Superior temporal gyrus (tissue), 1 donor: ENCODE measurements around the gene TP53I11.
A peak's percentile ranks its signal among the peaks of the same experiment; 100 is the strongest.

Experiments
- DNase-seq: peaks from one replicate; pipeline ENCODE4 v3.0.0-alpha.2; 2016; ENCODE audit errors: extremely low spot score

Gene TP53I11

DNA sequence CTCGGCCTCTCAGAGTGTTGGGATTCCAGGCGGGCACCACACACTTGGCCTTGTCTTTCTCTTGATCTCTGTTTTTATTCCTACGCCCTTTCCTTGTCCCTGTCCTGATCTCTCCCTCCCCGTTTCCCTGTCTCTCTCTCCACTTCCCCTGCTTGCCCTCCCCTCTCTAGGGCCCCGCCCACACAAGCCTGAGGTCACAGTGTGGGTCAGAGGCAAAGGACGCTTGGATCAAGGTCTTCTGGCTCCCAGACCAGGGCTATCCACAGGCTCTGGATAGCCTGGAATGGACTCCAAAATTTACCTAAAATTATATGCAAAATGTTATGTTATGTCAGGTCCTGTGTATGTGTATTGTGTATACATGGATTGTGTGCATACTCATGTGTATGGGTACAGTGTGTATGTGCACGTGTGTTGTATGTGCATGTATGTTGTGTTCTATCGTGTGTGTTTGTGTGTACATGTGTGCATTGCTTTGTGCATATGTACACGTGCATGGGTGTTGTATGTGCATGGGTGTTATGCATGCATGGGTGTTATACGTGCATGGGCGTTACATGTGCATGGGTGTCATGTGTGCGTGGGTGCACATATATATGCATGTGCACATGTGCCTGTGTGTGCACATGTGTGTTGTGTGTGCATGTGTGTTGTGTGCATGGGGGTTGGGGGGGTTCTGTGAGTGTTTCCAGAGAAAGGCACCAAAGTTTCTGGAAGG, 38.3 kb downstream of the TP53I11 start:
- no peak for DNase-seq

DNA sequence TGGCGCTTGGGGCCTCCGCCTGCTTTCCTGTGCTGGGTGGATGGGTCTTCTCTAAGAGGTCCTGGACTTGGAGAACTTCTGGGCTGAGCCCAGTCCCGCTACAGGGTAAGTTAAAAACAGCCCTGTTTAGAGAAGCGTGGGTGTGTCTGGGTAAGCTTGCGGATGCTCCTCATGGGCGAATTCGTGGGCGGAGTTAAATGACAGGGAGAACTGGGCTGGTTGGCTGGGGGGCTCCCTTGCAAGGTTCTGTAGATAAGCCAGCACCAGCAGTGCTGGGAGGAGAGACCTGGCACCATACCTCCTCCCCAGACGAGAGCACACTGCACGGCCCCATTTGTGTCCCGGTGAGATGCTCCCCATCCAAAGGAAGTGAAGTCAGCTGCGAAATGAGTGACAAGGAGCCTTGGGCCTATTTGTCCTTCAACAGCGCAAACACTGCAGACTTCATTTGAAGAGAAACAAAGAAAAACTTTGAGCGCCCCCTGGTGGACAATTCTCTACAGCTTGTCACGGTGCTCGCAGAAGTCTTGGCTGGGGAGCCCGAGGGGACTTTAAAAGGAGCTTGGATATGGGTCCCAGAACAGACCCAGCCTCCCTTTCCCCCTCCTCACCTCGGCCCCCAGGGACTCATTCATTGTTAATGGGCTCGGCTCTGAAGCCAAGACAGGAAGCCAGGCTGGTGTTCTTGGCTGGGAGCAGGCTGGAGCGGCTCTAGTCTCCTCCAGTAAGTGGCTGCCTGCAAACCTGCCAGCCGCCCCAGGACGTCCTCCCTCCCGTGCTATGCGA, 39.5 kb downstream of the TP53I11 start:
- peak; percentile 99 for DNase-seq

DNA sequence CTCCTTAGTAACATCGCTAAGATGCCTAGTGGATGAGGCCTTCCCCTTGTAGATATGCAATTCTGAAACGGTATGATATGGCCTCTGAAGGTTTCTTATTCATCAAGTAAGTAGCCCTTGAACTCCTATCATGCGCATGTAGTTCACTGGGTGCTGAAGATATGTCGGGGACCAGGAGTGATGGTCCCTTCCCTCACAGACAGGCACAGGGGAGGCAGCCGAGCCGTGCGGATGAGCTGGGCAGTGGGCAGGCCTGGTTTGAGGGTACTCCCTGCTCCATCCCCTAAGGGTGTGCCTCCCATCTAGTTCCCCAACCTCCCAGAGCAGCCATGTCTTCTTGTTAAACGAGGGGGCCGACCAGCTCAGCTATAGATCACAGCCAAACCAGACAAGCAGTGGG, 40.1 kb downstream of the TP53I11 start:
- no peak for DNase-seq

DNA sequence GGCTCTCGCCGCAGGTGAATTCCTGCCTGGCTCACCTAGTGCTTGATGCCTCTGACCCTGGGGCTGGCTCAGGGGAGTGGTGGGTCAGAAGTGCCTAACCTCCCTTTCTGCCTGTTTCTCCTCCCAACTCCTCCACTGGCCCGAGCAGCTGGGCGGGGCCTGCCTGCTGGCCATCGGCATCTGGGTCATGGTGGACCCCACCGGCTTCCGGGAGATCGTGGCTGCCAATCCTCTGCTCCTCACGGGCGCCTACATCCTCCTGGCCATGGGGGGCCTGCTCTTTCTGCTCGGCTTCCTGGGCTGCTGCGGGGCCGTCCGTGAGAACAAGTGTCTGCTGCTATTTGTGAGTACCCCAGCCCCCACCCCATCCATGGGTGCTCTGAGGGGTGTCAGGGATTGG, 41.1 kb downstream of the TP53I11 start:
- DNase-seq, result no peak

DNA sequence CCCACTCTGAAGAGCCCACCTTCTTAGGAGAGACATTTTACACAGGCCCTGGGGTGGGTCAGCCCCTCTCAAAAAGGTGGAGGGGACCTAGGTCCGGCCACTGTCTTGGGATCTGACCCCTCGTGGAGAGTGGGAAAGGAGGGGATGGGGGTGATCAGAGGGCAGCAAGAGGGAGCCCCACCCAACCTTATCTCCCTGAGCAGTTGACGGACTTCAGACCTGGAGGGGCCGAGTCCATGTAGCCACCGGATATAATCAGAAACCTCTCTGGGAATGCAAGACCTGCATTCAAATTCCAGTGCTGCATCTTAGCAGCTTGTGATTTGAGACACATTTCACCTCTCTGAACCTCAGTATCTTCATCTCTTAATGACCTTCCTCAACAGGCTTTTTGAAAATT, 44.0 kb downstream of the TP53I11 start:
- DNase-seq, result no peak

DNA sequence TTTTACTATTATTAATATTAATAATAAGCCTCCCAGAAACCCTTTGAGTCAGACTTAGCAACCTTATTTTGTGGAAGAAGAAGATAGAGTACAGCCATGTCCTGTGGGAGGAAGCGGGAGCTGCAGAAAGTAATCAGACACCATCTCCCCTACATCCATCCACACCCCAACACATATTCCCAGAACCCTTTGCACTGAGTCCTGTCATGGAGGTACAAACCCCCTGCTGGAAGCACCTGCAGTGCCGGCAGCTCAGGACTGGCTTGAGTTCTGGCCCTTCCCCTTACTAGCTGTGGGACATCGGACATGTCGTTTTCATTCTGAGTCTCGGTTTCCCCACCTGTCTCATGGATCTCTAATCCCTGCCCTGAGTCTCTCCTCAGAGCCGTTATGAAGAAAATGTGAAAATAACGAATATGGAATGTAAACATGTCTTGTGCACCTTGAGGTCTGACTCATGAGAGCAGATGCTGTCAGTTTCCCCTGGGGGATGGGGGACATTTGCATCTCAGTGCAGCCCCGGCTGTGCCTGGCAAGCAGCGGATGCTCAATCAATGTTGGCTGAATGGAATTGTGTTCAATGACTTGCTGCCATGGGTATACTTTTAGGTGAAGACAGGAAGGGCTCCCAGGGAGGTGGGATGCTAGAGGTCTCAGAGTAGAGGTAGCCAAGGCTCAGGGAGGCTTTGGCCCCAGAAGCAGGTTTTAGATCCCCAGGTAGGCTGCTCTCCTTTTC, 45.4 kb downstream of the TP53I11 start:
- DNase-seq, result no peak

DNA sequence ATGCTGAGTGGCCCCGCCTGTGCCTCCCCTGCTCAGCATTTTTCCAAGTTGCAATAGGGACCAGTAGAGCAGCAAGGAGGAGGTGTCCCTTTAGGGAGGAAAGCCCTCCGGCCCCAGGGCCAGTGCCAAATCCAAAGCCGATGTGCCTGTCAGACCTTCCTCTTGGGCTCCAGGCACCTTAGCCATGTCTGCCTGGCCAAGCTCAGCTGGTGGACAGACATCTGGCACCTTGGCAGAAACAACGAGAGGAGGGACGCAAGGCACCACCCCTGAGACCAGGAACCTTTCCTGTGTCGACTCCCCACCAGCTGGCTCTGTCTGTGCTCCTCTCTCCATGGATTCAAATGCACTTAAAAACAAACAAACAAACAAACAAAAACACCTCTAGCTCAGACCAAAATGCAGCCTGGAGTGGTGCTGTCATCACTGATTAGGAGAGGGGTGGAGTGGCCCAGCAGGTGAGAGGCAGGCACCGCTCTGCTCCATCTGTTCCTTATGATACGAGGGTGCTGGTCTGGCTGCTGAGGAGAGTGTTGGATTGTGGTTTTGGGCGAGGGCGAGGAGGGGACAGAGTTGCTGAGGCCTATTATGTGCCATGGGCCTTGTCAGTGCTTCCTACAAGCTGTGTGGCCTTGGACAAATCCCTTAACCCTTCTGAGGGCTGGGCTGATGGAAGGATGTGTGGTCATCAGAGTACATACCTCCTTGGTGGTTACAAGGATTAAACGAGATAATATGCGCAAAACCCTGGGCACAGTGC, 46.2 kb downstream of the TP53I11 start:
- DNase-seq, result no peak

DNA sequence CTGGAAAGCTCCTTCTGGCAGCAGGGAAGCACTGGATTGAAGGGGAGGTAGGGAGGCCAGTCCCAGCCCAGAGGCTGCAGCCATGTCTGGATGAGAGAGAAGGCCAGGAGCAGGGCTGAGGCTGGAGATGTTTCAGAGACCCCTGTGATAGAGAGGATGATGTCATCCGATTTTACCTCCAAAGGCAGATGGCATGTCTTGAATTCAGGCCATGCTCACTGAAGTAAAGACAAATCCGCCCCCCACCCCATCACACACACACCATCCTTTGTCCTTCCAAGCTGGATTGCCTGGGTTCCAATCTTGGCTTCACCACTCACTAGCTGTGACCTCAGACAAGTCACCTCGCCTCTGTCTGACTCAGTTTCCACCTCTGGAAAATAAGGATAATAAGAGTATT, 47.2 kb downstream of the TP53I11 start:
- DNase-seq, result no peak

DNA sequence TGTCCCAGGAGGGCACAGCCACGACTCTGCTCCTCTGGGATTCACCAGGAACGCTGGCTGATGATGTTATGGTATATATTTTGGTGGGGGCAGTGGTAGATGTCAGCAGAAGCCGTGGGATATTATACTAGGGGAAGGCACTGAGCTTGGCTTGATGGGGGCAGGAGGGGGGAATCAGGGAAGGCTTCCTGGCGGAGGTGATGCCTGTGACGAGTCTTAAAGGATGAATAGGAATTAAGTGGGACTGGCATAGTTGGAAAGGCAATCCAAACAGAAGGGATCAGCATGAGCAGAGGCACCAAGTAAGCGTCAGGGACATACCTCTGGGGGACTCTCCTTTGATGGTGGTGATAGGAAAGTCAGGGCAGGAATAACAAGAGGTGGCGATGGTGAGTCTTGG, 47.6 kb downstream of the TP53I11 start:
- DNase-seq, result no peak

DNA sequence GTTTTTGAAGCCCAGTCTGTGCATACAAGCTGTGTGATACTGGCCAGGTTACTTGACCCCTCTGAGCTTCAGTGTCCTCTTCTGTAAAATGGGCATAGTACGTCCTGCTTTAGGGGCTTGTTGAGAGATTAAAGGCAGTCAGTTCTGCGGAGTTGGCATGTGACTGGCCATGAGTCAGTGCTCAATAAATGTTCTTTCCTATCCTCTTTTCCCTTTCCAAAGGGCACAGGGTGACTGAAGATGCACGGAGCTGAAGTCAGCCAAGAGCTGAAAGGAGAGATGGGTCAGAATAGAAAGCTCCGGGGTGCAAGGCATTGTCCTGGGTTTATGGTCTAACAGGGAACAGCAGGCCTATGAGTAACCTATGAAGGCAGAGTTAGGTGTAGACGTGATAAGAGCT, 48.9 kb downstream of the TP53I11 start:
- DNase-seq, result no peak

DNA sequence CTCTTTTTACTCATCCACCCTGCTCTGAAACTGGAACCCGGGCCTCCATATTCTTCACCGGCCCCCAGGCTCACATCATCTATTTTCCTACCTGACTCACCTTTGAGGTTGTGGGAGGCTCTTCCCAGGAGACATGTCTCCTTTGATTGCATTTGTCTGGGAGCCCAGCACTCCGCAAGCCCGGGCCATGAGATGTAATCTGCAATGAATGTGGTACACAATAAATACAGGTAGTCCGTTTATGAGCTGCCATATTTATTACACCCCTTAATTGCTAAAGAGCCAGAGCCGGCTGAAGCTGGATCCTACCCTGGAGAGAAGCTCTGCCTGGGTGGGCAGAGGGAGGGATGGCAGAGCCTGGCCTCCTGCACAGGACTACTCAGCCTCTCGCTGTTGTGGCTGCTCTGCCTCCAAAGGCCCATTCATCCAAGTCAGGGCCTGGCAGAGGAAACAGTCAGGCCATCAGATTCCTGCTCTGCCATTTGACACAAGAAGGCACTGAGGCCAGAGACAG, 49.5 kb downstream of the TP53I11 start:
- DNase-seq, result no peak

DNA sequence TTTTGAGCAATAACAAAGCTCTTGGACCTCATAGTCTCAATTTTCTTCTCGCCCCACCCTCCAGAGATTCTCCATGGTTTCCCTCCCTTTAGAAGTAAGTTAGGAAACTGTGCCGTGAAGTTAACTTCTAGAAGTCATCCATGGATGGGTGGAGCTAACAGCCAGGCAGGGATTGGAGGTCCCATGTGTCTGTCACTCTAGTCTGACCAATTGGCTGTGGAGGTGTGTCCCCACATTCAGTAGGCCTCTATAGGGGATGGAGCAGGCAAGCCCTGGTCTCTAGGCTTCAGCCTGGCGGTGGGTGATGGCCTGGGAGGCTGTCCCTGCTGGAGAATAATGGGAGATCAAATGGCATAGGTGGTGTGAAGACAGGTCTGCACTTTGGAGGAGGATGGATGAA, 50.7 kb downstream of the TP53I11 start:
- no peak for DNase-seq

DNA sequence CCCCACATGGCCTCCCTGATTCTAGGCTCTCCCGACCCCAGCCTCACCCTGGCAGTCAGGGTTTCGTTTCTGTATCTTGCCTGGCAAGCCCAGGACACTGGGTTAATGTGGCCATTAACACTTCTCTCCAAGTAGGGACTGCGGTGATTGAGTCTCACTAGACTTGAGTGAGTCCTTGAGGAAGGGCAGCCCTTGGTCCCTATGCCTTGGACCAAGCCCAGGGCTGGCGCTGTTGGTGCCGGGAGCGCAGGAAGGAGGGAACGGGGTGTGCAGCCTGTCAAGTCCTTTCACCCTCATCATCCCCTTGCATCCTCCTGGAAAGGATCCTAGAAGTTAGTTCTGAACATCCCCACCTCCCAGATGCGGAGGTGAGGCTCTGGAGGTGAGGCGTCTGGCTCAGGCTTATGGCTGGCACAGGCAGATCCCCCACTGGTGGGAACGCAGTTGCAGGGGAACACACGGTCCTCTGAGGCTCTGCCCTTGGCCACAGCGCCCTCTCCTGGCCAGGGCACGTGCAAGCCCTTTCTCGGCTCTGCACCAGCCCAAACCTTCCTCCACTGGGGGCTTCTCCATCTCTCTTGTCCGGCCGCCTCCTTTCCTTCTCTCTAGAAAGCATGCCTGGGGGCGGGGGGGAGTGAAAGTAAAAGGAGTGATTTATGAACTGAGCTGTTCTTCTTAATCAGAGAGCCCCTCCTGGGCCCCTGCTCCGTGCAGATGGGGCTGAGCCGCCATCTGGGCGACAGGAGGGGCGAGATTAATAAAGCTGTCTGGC, 56.7 kb downstream of the TP53I11 start:
- DNase-seq, result peak; percentile 75

DNA sequence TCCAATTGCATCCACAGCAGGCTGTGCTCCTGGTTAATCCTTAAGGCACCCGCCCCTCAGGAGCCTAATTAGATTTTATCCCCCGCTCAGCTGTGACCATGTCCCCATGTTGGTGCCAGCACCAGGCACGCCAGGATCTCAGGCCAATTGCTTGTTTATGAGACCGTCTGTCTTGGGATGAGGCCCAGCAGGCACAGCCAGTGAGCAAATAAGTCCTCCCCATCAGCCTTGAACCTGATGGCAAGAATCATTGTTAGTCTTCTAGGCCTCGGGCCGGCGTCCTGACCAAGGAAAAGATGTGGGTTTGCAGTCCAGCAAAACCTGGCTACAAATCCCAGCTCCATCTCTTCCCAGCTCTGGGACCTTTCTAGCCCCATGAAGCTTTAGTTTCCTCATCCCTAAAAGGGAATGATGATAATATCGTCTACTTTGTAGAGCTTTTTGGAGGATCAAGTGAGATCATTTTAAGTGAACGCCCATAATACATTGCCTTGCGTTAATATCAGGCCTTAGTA, 57.3 kb downstream of the TP53I11 start:
- peak; percentile 32 for DNase-seq

DNA sequence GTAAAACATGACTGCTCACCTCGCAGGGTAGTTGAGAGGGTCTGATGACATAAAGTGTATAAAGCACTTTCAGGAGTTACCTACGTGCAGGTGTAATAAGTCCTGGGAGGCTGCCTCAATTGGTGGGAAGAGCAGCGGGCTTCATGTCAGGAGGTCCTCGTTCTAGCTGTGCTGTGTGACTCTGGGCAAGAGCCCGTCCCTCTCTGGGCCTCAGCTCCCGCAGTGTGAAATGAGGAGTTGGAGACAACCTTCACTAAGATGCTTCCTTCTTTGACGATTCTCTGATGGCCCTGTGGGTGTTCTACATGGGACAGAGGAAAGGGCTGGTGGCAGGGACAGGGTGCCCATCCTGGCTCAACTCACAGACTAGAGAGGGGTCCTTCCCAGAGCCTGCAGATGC, 57.8 kb downstream of the TP53I11 start:
- no peak for DNase-seq

DNA sequence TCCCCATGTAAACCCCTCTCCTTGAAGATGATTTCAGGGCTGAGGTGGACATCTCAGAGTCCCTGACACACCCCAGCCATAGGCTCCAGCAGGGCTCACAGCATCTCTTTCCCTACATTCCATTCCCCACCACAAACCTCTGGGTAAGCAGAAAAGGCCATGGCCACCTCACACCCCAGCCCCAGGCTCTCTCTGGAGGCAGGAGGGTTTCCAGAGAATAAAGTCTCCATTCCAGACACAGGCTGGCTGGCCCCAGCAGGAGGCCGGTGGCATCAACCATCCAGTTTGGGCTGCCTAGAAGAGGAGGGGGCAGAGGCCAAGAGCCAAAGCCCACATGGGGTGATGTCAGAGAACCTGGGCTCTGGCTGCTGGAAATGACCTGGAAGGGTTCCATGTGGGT, 61.4 kb downstream of the TP53I11 start:
- no peak for DNase-seq

DNA sequence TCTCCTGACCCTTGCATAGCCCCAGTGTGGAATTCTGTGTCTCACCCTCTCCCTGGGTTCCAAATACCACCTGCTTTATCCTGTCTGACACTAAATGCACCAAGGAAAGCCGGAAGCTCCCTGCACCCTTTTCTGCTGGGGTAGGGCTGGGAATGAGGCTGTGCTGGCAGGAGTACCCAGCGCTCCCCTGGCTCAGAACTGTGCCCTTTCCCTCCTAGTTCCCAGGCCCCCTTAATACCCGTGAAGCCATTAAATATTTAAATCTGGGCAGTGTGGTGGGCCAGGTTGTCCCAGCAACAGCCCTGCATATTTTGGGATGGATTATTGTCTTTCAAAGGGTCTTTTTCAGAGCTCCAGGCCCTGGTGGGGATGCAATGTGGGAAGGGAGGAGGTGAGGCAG, 63.0 kb downstream of the TP53I11 start:
- DNase-seq, result no peak

DNA sequence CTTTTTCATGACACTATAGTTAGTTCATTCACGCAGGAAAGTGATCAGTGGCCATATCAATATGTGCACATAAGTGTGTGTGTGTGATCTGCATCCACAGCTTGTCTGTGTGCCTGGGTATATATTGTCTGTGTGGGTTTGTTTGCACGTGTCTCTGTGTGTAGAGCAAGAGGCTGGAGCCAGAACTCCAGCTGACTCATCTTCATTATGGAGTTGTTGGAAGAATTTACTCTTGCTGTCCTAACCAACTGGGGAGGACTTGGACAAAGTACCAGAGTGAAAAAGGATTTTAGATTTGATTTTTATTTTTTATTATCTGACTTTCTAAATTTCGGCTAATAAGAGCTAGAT, 63.9 kb downstream of the TP53I11 start:
- DNase-seq, result peak; percentile 35

DNA sequence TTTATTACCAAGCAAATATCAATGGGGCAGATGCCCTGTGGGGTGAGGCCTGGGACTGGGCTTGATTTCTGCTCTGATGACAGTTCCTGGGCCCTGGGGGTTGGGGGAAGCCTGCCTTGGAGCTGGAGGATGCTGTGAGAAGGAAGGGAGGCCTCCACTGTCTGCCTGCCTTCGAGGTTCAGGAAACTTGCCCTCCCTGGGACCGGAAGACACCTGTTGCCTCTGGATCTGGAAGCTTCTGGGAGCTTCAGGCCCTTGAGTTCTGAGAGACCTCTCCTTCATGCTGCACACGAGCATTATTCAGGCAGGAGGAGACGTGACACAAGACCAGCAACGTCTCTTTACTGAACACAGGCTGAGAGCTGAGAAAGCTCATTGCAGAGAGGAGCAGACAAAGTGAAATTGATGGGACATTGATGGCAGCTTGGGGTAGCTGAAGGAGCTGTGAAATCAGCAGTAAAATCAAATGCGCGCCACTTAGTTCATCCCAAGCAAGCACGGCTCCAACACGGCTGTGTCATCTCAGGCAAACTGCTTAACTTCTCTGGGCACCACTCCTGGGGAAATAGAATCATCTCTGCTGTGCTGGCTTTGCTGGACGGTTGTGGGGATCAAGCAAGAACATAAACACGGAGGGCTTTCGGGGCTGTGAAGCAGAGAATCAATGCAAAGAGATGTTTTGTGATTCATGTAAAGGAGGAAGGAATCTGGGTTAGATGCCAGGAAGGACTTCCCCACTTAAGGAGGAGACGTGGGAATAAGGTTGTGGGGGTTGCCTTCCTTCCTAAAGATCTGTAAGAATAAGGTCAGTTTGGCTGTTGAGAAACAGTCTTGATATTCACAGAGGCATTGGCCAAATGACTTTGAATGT, 64.5 kb downstream of the TP53I11 start:
- DNase-seq, result no peak
